GM10847 (cell line): ENCODE data around the gene PLK2.

ENCODE experiments used
- POLR2A ChIP-seq: IDR thresholded peaks from 2 replicates; pipeline ENCODE4 v1.6.1; 2011; ENCODE audit not compliant: insufficient read length; ENCODE audit errors: extremely low read depth

The PLK2 gene

DNA sequence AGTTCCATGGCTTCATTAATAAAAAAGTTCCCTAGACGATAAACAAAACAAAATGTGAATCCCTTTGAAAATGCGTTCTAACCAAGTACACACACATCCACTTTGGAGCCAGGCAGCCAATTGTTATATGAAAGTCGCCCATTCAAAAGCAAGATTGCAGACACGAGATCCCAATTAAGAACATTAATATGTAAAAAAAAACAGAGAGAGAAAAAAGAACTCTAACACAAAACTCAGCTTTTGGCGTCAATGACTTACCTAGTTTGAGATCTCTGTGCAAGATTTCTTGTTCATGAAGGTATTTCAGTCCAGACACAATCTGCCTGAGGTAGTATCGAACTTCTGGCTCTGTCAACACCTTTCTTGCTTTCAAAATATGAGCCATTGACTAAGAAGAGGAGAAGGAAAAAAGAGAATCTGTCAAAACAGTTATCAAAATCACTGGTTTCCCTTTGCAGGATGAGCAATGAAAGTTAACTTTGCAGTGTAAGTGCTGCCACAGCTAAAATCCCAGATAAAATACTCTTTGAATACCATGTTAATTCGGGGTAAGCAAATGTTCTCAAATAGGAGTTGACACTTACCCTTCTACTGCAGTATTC lies 1.6 kb downstream of the PLK2 start:
- TF ChIP-seq POLR2A = no peak

DNA sequence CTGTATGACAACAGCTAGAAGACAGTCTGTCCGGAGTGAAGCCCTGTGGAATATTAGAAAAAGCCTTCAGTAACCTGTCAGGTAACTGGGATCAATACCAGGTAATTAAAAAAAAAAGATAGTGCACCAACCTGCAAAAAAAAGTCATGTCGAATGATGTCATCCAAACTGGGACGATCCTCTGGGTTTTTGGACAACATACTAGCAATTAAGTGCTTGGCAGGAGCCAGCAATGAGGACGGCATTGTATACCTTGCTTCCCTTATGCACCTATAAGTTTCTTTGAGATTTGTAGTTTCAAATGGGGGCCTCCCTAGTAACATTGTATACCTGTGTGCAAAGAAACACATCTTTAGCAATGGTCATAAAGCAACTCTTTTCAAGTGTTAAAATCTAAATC lies 2.8 kb downstream of the PLK2 start:
- TF ChIP-seq POLR2A = no peak

DNA sequence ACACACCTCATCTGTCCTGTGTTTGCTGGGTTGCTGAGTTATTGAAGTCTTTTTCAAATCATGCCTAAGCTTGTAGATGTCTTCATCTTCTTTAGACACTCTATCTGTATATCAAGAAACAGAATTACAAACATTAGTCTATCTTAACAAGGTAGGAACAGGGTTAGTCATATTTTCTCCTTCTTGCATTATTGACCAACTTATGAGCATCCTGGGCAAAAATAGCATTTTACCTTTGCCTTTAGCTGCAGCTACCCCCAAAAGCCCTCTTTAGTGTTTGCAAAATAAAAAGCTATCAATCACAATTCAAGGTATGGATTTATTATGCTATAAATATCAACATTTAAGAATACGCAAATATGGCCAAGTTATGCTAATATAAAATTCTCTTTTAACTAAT lies 3.4 kb downstream of the PLK2 start:
- TF ChIP-seq POLR2A = no peak

DNA sequence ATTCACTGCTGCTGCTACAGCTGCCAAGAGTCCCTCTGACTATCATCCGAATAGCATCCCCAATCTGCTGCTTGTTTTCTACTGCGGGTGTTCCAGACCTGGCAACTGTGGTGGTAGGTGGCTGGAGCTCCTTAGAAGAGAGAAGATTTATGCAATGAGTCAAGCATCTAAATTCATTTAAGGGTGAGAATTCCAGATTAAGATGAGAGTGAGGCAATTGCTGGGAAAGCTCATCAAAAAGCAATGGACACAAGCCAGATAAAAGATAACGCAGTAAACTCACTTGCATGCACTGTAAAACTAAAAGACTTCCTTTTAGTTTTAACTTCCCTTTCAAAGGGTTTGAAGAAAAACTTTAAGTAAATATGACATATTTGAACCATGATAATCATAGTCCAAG lies 3.9 kb downstream of the PLK2 start:
- no peak for TF ChIP-seq POLR2A

DNA sequence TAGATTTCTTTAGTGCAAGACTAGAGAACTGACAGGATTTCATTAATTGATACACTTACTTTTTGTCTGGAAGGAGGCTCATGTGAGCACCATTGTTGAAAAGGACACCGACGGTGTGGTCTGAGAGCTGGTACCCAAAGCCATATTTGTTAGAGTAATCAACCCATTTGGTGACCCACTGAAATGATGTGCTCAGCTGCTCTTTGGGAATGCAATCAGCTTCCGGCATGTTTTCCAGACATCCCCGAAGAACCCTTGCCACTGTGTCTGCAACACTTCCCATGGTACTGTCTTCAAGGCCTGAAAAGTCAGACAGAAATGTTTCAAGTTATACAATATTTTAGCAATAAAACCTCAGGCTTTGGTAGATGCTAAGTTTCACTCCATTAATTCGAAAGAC lies 4.4 kb downstream of the PLK2 start:
- no peak for TF ChIP-seq POLR2A

DNA sequence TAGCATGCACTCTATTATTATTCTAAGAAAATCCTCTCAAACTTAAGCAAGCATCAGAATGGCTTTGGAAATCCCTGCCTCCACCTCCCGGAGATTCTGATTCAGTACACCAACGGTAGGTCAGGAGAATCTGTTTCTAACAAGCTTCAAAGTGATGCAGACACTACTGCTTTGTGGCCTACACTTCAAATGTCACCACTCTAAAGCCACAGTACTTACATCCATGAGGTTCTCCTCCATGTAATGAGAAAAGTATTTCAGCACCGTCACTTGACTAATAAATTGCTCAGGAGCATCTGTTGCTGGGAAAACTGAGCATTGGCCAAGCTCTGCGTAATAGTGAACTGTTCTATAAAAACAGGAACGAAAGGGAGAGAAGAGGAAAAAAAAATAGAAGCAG lies 4.8 kb downstream of the PLK2 start:
- TF ChIP-seq POLR2A = no peak

DNA sequence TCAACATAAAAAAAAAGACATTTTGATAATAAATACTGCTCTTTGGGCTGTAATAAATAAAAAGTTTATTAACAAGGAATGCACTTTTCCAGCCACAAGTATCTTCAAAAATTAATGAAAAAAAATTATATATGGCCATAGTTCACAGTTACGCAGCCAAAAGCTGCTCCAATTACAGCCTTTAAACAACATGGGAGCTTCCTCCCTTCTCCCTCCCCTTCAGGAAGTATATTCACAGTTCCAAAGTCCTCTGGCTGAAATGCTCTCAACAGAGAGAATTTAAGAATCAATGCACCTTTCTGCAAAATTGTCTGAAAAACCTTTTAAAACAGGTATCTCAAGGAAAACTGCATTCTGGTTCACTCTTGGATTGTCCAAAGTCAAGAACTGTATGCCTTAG lies 5.9 kb downstream of the PLK2 start:
- no peak for TF ChIP-seq POLR2A

DNA sequence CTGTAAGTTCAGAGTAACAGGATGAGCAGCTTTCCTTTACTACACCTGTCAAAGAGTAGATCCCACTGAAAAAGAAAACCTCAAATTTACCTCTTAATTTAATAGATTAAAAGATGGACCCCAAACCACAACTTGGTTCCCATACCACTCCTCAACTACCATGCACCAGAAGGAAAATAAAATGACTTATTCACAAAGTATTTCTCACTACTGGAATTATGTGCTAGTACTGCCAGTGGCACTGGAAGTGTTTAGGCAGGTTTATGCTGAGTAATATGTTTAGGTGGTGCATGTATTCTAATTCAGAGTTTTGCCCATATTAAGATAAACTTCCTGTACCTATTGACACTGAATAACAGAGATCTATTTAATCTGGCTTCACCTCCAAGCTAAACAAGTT lies 6.6 kb downstream of the PLK2 start:
- TF ChIP-seq POLR2A = no peak

DNA sequence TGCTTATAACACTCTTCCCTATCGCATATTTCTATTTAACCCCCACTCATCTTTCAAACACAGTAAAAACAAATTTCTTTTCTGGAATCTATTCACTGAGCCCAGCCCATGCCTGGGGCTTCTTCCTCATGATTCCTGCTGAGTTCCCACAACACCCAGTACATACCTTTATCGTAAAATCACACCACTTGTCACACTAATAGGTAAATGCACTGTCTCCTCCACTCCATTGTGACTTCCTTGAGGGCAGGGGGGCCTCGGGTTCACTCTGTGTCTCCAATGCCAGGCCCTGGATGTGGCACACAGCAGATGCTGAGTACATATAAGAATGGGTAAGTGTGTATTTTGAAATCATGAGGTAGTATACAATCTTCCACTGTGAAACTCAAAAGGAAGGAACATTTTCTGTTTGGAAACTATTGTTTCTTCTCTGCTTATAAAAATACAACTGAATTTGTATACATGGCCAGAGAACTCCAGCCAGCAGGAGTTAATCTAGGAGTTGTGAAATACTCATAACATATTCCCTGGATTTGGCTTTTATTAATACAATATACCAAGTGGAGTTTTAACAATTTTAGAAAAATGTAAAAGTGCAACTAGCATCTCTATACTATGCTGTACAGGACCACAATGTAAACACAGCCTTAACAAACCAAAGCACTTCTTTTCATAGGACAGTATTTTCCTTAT lies 7.2 kb downstream of the PLK2 start:
- TF ChIP-seq POLR2A = no peak

DNA sequence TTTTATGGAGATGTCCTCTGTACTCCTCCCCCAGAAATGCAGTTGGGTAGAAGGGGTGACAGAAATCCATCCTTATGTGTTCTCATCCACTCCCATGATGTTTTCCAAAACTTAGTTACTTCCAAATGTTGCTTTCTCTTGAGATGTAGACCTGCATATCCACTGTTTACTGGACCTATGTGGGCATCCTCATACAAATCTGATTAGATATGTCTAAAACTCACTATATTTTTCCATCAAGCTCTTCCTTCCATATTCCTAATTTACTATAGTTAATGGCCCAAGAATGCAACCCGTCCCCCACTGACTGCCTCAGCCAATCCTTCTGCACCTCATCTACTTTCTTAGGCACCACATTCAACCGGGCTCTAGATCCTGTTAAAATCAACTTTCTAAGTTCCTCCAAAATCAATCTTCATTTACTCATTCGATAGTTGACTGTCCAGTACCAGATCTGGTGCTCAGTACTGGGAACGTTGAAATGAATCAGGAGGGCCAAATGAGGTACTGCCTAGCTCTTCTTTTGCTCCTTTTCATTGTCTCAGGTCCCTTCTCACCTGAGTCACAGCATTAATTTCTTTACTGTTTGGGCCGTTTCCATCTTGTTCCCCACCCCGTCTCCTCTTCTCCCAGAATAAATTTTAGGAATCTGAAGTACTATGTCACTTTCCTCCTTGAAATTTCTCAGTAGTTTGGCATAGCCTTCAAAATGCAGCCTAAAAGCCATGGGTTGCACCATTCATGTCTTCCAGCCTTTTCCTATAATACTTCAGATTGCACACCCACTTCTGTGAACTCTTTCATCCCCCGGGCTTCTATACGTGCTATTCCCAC lies 7.9 kb downstream of the PLK2 start:
- no peak for TF ChIP-seq POLR2A

DNA sequence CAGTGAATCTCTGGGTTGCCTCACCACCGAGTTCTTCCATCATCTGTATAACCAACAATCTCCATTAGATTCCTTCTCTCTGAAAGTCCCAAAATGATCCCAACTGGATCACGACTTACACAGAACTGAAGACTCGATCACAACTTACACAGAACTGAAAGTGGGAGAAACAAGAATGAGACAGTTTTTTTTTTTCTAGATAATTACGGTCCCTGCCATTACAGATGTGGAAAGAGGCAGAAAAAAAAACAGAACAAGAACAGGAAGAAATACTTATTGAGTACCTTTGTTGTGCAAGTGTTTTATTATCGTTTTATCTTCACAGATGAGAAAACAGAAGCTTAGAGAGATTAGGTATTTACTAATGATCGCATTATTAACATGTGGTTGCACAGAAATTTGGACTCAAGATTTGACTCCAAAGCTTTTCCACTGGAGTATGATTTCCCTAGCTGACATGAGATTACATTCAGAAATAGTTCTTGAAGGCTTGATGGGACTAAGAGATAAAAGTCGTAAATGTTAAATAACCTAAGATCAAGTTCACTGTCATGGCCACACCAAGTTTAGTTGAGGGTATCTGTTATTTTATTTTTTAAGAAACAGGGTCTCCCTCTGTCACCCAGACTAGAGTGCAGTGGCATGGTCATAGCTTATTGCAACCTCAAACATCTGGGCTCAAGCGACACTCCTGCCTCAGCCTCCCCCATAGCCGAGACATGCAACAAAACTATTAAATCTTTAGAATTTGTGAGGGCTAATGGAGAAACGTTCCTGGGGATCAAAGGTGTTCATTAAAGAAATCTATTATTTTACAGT lies 8.9 kb downstream of the PLK2 start:
- no peak for TF ChIP-seq POLR2A

DNA sequence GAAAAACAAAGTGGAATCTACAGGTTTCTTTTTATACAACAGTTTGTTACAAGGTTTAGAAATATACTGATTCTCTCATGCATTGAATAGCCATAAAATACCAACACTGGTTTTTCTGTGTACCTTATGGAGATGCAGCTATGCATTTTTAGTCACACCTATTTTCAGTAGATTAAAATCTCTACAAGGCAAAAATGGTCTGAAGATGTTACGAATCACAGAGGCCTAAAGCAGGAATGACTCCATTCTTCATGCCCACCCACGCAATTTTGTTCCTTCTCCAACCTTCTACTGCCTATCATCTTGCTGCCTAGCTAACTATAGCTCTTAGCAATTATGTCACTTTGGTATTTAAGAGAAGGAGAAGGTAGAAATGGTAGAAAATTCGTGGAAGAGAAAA lies 9.9 kb downstream of the PLK2 start:
- TF ChIP-seq POLR2A = no peak

DNA sequence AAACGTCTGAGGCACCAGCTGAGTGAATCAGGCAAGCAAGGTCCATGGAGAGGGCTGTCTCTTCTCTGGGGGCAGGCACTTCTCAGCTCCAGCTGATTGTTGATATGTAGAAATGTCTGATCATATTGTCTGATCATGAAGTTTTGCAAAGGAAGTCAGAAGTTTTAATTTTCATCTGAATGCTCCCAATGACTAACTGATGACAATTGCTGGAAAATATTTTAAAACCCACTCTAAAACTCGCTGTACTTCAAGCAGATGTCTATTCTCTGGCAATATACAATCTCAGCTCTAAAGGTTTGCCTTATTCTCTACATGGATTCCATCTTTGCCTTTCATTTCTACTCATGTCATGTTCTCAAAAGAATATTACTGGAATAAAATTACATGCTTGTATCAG lies 12.7 kb downstream of the PLK2 start:
- TF ChIP-seq POLR2A = no peak

DNA sequence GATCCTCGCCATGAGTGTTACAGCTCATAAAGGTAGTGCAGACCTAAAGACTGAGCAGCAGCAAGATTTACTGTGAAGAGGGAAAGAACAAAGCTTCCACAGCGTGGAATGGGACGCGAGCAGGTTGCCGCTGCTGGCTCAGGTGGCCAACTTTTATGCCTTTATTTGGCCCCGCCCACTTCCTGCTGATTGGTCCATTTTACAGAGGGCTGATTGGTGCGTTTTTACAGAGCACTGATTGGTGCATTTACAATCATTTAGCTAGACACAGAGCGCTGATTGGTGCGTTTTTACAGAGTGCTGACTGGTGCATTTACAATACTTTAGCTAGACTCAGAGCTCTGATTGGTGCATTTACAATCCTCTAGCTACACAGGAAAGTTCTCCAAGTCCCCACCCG lies 13.9 kb downstream of the PLK2 start:
- no peak for TF ChIP-seq POLR2A

DNA sequence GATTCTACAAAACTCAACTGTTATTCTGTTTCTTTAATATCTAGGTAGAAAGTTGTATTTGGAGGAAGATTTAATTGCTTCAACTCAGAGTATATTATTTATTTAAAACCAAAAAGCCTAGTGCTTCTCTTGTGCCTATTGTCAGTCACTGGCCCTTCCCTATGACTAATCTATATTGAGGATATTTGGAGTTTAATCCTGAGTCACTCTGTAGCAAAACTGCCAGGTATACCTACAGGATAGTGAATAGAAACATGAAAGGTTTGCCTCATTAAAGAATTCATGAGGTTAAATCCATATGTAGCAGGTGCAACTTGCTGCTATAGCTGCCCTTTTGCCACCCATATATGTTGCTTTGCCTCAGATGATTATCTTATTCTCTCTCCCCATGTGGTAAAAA lies 15.1 kb downstream of the PLK2 start:
- no peak for TF ChIP-seq POLR2A

DNA sequence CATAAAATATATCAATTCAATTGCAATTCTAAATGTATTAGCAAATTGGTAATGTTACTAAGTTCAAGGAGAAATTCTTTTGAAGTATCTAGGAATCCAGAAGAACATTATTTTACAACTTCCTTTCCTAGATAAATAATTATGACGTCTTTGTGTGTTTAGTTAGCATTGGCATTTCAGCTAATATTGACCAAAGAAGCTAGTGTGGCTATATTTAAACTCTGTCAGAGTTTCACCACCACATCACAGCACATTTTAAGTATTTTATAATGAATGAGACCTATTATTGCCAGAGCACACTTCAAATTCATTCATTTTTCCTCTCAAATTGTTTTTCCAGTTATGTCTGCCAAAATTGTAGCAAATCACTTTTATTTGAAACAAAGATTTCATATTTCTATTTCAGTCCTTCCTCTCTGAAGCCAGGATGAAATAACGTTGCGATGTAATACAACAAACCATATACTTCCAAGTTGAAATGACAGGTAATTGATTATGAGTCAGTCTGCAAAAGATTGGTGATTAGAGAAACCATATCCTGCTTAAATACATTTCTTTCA lies 18.9 kb downstream of the PLK2 start:
- TF ChIP-seq POLR2A = no peak

DNA sequence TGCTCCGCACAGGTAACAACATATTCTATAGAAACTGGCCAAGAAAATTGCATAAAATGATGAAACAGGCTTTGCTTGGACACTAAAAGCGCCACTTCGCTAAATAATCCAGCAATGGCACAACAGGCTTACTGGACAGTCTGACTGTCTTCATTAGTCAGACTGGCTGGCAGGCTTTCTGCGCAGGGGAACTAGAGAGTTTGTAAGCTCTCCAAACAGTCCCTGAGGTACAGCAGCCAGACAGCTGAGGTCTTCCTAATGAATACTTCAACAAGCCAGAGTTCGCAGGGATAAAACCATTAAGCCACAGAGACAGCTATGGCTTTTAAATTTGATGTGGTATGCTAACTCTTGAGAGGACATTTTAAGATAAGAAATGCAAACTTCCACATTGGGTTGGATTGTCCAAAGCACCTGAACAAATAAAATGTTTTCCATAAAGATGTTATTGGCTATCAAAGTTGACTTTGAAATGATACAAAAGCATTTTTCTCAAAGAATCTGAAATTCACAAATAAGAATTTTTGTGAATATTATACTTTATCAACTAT lies 20.7 kb downstream of the PLK2 start:
- no peak for TF ChIP-seq POLR2A
